Liver (tissue), 9 donors: ENCODE data around the gene FARS2. TPM values are rescaled to one million over a fixed set of nuclear protein-coding genes. Genes with fewer than 3 reads are reported as not detected.

Source experiments
- DNase-seq: peaks from one replicate; pipeline ENCODE4 v3.0.0-alpha.2; 2017; ENCODE audit warnings: low spot score
- H3K27ac ChIP-seq, 2 donors: one replicate each; pipeline ENCODE4 v1.7.0; 2013; ENCODE audit warnings: inconsistent platforms in 2 of 2, low read length in 2 of 2, control low read depth in 1 of 2, low read depth in 1 of 2, mild to moderate bottlenecking in 1 of 2
- H3K27me3 ChIP-seq, 4 donors: one replicate each; pipeline versions ENCODE4 v1.6.1 to v1.7.0; 2013; ENCODE audit warnings: low read length in 3 of 4, inconsistent platforms in 1 of 4, mild to moderate bottlenecking in 1 of 4, moderate library complexity in 1 of 4; ENCODE audit not compliant: control insufficient read depth in 4 of 4, insufficient read depth in 4 of 4
- H3K36me3 ChIP-seq, 4 donors: one replicate each; pipeline versions ENCODE4 v1.6.1 to v1.7.0; 2013; ENCODE audit warnings: low read length in 3 of 4, mild to moderate bottlenecking in 3 of 4, low read depth in 1 of 4, moderate library complexity in 1 of 4; ENCODE audit not compliant: control insufficient read depth in 4 of 4, insufficient read depth in 3 of 4
- H3K4me1 ChIP-seq, 4 donors: one replicate each; pipeline versions ENCODE4 v1.6.1 to v1.7.0; 2013; ENCODE audit warnings: low read length in 3 of 4, mild to moderate bottlenecking in 3 of 4, moderate library complexity in 1 of 4; ENCODE audit not compliant: control insufficient read depth in 4 of 4, insufficient read depth in 4 of 4
- H3K4me3 ChIP-seq, 3 donors: one replicate each; pipeline versions ENCODE4 v1.6.1 to v1.7.0; 2013; ENCODE audit warnings: low read length in 3 of 3, control low read depth in 1 of 3, low read depth in 1 of 3, mild to moderate bottlenecking in 1 of 3
- H3K9ac ChIP-seq, 2 donors: one replicate each; pipeline ENCODE4 v1.7.0; 2013; ENCODE audit warnings: low read length in 2 of 2, mild to moderate bottlenecking in 2 of 2, moderate library complexity in 2 of 2, control low read depth in 1 of 2, low read depth in 1 of 2
- H3K9me3 ChIP-seq, 4 donors: one replicate each; pipeline versions ENCODE4 v1.6.1 to v1.7.0; 2013; ENCODE audit warnings: low read length in 3 of 4; ENCODE audit not compliant: control insufficient read depth in 4 of 4
- FOXA1 ChIP-seq: IDR thresholded peaks from 2 replicates; pipeline ENCODE4 v1.6.1; 2016; ENCODE audit warnings: antibody characterized with exemption
- FOXA2 ChIP-seq: IDR thresholded peaks from 2 replicates; pipeline ENCODE4 v1.6.1; 2016; ENCODE audit warnings: antibody characterized with exemption
- HNF4G ChIP-seq: IDR thresholded peaks from 2 replicates; pipeline ENCODE4 v1.6.1; 2016; ENCODE audit warnings: antibody characterized with exemption
- JUND ChIP-seq, 2 donors: IDR thresholded peaks; 2 replicates each; pipeline ENCODE4 v1.6.1; 2016; ENCODE audit warnings: antibody characterized with exemption in 2 of 2
- MAX ChIP-seq: IDR thresholded peaks from 2 replicates; pipeline ENCODE4 v1.6.1; 2016; ENCODE audit warnings: antibody characterized with exemption
- NR2F2 ChIP-seq: IDR thresholded peaks from 2 replicates; pipeline ENCODE4 v1.6.1; 2016; ENCODE audit warnings: antibody characterized with exemption
- RAD21 ChIP-seq, 2 donors: IDR thresholded peaks; 2 replicates each; pipeline ENCODE4 v1.6.1; 2016; ENCODE audit warnings: antibody characterized with exemption in 2 of 2, mild to moderate bottlenecking in 2 of 2
- SP1 ChIP-seq: IDR thresholded peaks from 2 replicates; pipeline ENCODE4 v1.6.1; 2018; ENCODE audit warnings: antibody characterized with exemption, mild to moderate bottlenecking
- TAF1 ChIP-seq: conservative IDR thresholded peaks from 2 replicates; pipeline ENCODE4 v1.6.1; 2016; ENCODE audit warnings: antibody characterized with exemption, mild to moderate bottlenecking
- YY1 ChIP-seq: IDR thresholded peaks from 2 replicates; pipeline ENCODE4 v1.6.1; 2016; ENCODE audit warnings: antibody characterized with exemption, mild to moderate bottlenecking
- WGBS: extraction: QIAGEN DNeasy Blood & Tissue Kit; methylation state at CpG from one replicate; pipeline ENCODE4 v1.1.7; 2013; 5-methylcytosine and 5-hydroxymethylcytosine counted together
- polyA plus RNA-seq, 2 donors: library from polyadenylated mRNA; stranded (reverse) in 1 of 2; unstranded in 1 of 2; fragments of 200-250 nt in 1 of 2; fragments of >200 nt in 1 of 2; fragmentation: Nextera tagmentation in 1 of 2; extraction: Ambion mirVana in 1 of 2; gene quantifications; one replicate each; pipeline versions ENCODE4 v1.2.1 to v1.2.3, GENCODE V29; 2013 to 2015
- total RNA-seq, 2 donors: library from RNA; depleted of rRNA; stranded (reverse); fragments of >200 nt; gene quantifications; one replicate each; pipeline ENCODE4 v1.2.3, GENCODE V29; 2014
- TF ChIP-seq, protein P1 (sequence below): fragments of 150-350 bp; IDR thresholded peaks from 2 replicates; pipeline ENCODE4 v1.5.1; 2017; ENCODE audit warnings: improper control_type of control experiment, low read depth, low read length; ENCODE audit not compliant: missing input control
- TF ChIP-seq, protein P2 (sequence below): IDR thresholded peaks from 2 replicates; pipeline ENCODE4 v1.6.1; 2016; ENCODE audit warnings: antibody characterized with exemption, mild to moderate bottlenecking
- donor health status: healthy.
- donor health status: healthy.
- donor health status: healthy.
- donor health status: healthy.
- donor health status: healthy.

The FARS2 gene
- total and polyA plus RNA-seq, 4 donors = 7.8 to 25.9 (median 11.2) TPM

DNA sequence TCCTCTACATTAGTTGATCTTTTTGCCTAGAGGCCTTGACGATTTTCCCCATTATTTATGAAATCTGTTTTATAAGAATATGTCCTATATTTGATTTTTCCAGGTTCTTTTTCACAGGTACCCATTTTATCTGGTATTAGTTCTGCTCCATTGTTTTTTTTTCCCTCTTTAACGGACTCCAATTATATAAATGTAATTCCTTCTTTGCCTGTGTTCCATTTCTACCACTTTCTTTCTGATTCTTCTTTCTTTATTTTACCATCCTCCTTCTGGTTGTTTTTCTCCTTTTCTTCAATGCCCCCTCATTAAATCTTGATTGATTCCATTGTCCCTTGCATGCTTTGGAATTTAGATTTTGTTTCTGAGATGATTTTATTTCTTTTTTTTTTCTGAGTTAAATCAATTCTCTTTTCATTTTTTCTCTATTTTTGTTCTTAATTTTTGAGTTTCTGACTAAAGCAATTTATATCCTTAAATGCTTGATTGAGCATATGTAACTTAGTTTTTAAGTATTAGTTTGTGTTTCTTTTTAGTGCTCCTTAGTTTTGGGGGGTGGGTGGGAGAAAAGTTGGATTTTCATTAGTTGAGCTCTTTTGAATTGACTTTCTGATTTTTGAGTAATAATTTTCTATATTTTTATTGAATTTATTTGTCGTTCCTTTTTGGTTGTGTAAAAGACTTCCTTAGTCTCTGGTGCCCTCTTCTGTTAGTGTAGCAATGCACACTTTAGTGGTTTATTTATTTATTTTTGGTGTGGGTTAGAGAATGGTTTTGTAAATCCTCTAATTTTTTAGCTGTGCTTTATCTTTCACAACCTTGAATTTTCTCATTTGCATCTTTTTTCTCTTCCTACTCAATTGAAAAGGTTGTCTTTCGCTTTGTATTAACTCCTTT is 140.8 kb downstream of the FARS2 start:
- Histone ChIP-seq H3K36me3 (no peaks in the 10 kb centered on the region), H3K27ac (no peak overlapping the region), H3K4me3 (no peak overlapping the region), H3K4me1 (no peaks in the 10 kb centered on the region), H3K9me3 (no peaks in the 10 kb centered on the region), H3K9ac (no peak overlapping the region), H3K27me3 (no peaks in the 10 kb centered on the region)
- WGBS = 87% methylated on average over 4 of the region's 4 CpGs
- TF ChIP-seq, protein P1, sequence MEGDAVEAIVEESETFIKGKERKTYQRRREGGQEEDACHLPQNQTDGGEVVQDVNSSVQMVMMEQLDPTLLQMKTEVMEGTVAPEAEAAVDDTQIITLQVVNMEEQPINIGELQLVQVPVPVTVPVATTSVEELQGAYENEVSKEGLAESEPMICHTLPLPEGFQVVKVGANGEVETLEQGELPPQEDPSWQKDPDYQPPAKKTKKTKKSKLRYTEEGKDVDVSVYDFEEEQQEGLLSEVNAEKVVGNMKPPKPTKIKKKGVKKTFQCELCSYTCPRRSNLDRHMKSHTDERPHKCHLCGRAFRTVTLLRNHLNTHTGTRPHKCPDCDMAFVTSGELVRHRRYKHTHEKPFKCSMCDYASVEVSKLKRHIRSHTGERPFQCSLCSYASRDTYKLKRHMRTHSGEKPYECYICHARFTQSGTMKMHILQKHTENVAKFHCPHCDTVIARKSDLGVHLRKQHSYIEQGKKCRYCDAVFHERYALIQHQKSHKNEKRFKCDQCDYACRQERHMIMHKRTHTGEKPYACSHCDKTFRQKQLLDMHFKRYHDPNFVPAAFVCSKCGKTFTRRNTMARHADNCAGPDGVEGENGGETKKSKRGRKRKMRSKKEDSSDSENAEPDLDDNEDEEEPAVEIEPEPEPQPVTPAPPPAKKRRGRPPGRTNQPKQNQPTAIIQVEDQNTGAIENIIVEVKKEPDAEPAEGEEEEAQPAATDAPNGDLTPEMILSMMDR = peak; percentile 46
- TF ChIP-seq FOXA1 = no peak
- TF ChIP-seq RAD21 (IDR thresholded peaks at IDR 0.05) = peak; percentile 80
- DNase-seq = no peak

DNA sequence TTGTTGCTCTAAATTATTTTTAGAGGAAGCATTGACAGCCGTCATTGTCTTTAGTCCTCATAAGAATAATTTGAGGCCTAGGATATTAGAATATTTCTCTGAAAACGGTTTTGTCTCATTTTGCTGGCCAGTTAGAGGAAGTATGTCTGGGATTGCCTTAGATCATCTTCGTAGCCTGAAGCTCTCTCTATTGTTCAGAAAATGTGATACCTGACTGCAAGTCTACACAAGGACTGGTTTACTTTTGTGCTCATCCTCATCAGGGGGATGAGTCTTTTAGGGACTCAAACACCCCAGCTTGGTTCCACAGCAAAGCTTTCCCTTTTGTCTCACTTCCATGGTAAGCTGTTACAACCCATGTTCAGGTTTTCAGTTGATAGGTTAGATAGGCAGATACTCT is 141.8 kb downstream of the FARS2 start:
- Histone ChIP-seq H3K4me1 (no peaks in the 10 kb centered on the region), H3K9me3 (no peaks in the 10 kb centered on the region), H3K27ac (no peak overlapping the region), H3K4me3 (no peak overlapping the region), H3K36me3 (no peaks in the 10 kb centered on the region), H3K9ac (no peak overlapping the region), H3K27me3 (no peaks in the 10 kb centered on the region)
- WGBS = 81% methylated on average over 3 of the region's 3 CpGs
- TF ChIP-seq HNF4G (no peak), TAF1 (no peak), SP1 (no peak), JUND (IDR thresholded peaks at IDR 0.05) (no peak), MAX (no peak), FOXA2 (no peak), YY1 (no peak), NR2F2 (no peak)
- TF ChIP-seq, protein P2, sequence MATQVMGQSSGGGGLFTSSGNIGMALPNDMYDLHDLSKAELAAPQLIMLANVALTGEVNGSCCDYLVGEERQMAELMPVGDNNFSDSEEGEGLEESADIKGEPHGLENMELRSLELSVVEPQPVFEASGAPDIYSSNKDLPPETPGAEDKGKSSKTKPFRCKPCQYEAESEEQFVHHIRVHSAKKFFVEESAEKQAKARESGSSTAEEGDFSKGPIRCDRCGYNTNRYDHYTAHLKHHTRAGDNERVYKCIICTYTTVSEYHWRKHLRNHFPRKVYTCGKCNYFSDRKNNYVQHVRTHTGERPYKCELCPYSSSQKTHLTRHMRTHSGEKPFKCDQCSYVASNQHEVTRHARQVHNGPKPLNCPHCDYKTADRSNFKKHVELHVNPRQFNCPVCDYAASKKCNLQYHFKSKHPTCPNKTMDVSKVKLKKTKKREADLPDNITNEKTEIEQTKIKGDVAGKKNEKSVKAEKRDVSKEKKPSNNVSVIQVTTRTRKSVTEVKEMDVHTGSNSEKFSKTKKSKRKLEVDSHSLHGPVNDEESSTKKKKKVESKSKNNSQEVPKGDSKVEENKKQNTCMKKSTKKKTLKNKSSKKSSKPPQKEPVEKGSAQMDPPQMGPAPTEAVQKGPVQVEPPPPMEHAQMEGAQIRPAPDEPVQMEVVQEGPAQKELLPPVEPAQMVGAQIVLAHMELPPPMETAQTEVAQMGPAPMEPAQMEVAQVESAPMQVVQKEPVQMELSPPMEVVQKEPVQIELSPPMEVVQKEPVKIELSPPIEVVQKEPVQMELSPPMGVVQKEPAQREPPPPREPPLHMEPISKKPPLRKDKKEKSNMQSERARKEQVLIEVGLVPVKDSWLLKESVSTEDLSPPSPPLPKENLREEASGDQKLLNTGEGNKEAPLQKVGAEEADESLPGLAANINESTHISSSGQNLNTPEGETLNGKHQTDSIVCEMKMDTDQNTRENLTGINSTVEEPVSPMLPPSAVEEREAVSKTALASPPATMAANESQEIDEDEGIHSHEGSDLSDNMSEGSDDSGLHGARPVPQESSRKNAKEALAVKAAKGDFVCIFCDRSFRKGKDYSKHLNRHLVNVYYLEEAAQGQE = no peak
- TF ChIP-seq, protein P1 = no peak
- no peak for DNase-seq
